Right lobe of liver (tissue), 6 donors: ENCODE results near the gene AIFM1. TPM values are rescaled to one million over a fixed set of nuclear protein-coding genes. Genes with fewer than 3 reads are reported as not detected.
A peak's percentile ranks its signal among the peaks of the same experiment; 100 is the strongest.

Experiments used
- ATAC-seq, 4 donors: fragments of 200-7000 bp; cut with Tn5 transposase; one replicate each; pipeline ENCODE4 v1.9.1; 2020; ENCODE audit warnings: mild to moderate bottlenecking in 4 of 4, moderate library complexity in 4 of 4
- DNase-seq, 3 donors: peaks; one replicate each; pipeline ENCODE4 v3.0.0-alpha.2; 2020
- H3K27ac ChIP-seq, 3 donors: fragments of 200-600 bp; one replicate each; pipeline ENCODE4 v1.8.0; 2022
- H3K27me3 ChIP-seq, 2 donors: fragments of 200-600 bp; one replicate each; pipeline ENCODE4 v1.8.0; 2022
- H3K36me3 ChIP-seq, 4 donors: fragments of 200-600 bp; sonication (generic) in 1 of 4; one replicate each; pipeline versions ENCODE4 v1.5.1 to v1.8.0; 2017 to 2022; ENCODE audit warnings: control low read depth in 1 of 4
- H3K4me1 ChIP-seq, 4 donors: fragments of 200-600 bp; sonication (generic) in 1 of 4; one replicate each; pipeline versions ENCODE4 v1.5.1 to v1.8.0; 2017 to 2022; ENCODE audit warnings: control low read depth in 1 of 4
- H3K4me3 ChIP-seq, 3 donors: fragments of 200-600 bp; one replicate each; pipeline ENCODE4 v1.8.0; 2022
- H3K9me3 ChIP-seq, 4 donors: fragments of 200-600 bp; sonication (generic) in 1 of 4; one replicate each; pipeline versions ENCODE4 v1.5.1 to v1.8.0; 2017 to 2022; ENCODE audit warnings: control low read depth in 1 of 4
- CTCF ChIP-seq, 4 donors: fragments of 200-600 bp in 3 of 4; fragments of 450-650 bp in 1 of 4; IDR thresholded peaks; one replicate each; pipeline versions ENCODE4 v1.5.1 to v1.8.0; 2016 to 2022; ENCODE audit warnings: antibody characterized with exemption in 4 of 4, mild to moderate bottlenecking in 2 of 4
- POLR2A ChIP-seq: fragments of 450-650 bp; IDR thresholded peaks from one replicate; pipeline ENCODE4 v1.6.1; 2017; ENCODE audit warnings: antibody characterized with exemption, mild to moderate bottlenecking
- WGBS: methylation state at CpG from one replicate; pipeline ENCODE4 v1.1.6; 2018; ENCODE audit warnings: low coverage, low lambda C conversion rate; ENCODE audit not compliant: insufficient coverage; ENCODE audit errors: missing lambda C conversion rate; 5-methylcytosine and 5-hydroxymethylcytosine counted together
- intact Hi-C, 2 donors: fragments of 100-400 bp; cut with DNase I; formaldehyde crosslinking; loops; one replicate each; pipeline versions ENCODE4 v1.11.2 to v1.14.1; 2022
- long read RNA-seq: library from polyadenylated mRNA; unstranded; transcript quantifications from one replicate; pipeline ENCODE4 v2.0.0, GENCODE V29; 2019
- total RNA-seq, 6 experiments: library from RNA; depleted of rRNA in 2 of 6; stranded (reverse); fragments of >200 nt in 2 of 6; fragmentation: NEBNext Ultra II Directional in 3 of 6; extraction: Animal tissue kit (Norgen Biotek cat#: 25700) in 3 of 6; gene quantifications; one replicate each; pipeline versions ENCODE4 v1.1.0 to v1.2.4, GENCODE V29; 2016 to 2023
- donor health status: DM: no; HTN: yes; CAD: no.
- donor health status: DM: no; HTN: no; CAD: no.
- donor health status: DM: no; HTN: no; CAD: no.
- donor health status: DM: no; HTN: yes; CAD: no.
- donor health status: DM: no; HTN: yes; CAD: no.

Gene AIFM1
- 10 to 100 TPM; 63.4 to 90.0 (median 76.7) TPM for total RNA-seq
- long read RNA-seq, transcript AIFM1-201 (16 exons, 2,260 nt), result major isoform, 19 of 33 reads
- long read RNA-seq, partial matches to known transcripts, result 13 of 33 reads
- long read RNA-seq, other reads (novel, unspliced or antisense), result 1 of 33 reads

GRCh38 chrX:130165703-130166502 is at the start of gene AIFM1:
Gene AIFM1, minus strand, starts transcription at chrX:130165841. Its CDS starts 185 bp downstream, at chrX:130165656.
- peaks cover 0 to 20% (median 0%) of the 10 kb centered on the region in 4 donors for H3K4me1 ChIP-seq
- peak; percentile 92 to 97 (median 95) for ATAC-seq
- TF ChIP-seq CTCF (IDR thresholded peaks at IDR 0.05) (no peak), POLR2A (peak; percentile 62)

DNA sequence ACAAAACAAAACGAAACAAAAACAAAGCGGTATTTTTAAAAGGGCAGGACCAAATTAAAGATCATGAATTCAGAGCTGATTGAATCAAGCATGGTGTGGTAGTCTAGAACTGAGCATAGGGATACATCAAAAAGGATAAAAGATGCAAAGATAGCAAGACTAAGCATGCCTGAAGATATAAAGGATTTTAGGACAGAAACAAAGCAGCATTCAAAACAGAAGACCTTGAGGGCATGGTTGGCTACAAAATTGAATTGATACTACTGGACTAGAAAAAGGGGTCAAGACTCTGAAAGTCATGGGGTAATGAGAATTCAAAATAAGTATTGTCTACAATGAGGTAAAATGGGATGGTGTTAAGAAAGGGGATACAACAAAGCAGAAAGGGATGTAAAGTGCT is 47.7 kb upstream of the AIFM1 start:
- no peak for TF ChIP-seq CTCF (IDR thresholded peaks at IDR 0.05)
- TF ChIP-seq POLR2A, result no peak
- Histone ChIP-seq H3K4me3 (no peak overlapping the region), H3K27ac (no peak overlapping the region), H3K4me1 (no peaks in the 10 kb centered on the region), H3K9me3 (no peaks in the 10 kb centered on the region), H3K27me3 (no peaks in the 10 kb centered on the region), H3K36me3 (no peaks in the 10 kb centered on the region)
- 65% methylated on average over 2 of the region's 2 CpGs for WGBS
- no peak for ATAC-seq
- intact Hi-C loops, result no loop called here
- no peak for DNase-seq

More at GRCh38 chrX:130165703-130166502, at the start of gene AIFM1:
- intact Hi-C loops, result no loop called here
- no peaks in the 10 kb centered on the region for H3K27me3 ChIP-seq
- DNase-seq, result peak; percentile 92 to 95 (median 94)
- no peaks in the 10 kb centered on the region for H3K9me3 ChIP-seq
- peak within 1 kb of the TSS; percentile 73 to 86 (median 84) for H3K27ac ChIP-seq
- peak within 1 kb of the TSS; percentile 58 to 67 (median 65) for H3K4me3 ChIP-seq
- WGBS, result 43% methylated on average over 17 of the region's 50 CpGs
- H3K36me3 ChIP-seq, result no peaks in the 10 kb centered on the region

DNA sequence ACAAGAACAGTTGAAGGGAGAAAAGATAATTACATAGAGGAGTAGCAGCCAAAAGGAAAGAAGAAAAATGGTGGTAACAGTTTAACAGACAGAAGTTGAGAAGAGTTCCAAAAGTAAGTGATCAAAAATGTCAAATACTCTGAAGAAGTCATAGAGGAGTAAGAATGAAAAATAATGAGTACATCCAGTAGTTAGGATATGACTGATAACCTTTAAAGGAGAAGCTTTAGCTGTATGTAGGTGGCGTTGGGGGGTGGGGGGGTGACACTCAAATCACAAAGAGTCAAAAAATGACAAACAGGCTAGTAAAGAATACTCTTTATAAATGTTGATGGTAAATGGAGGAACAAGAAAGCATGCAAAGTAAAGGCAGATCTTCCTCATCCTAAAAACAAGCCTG is 46.7 kb upstream of the AIFM1 start:
- DNase-seq (no peak), ATAC-seq (no peak)
- Histone ChIP-seq H3K4me3 (no peak overlapping the region), H3K27ac (no peak overlapping the region), H3K4me1 (no peaks in the 10 kb centered on the region), H3K36me3 (no peaks in the 10 kb centered on the region), H3K27me3 (no peaks in the 10 kb centered on the region), H3K9me3 (no peaks in the 10 kb centered on the region)
- intact Hi-C loops, result no loop called here
- TF ChIP-seq POLR2A (no peak), CTCF (IDR thresholded peaks at IDR 0.05) (no peak)
- 44% methylated on average over 1 of the region's 1 CpG for WGBS

DNA sequence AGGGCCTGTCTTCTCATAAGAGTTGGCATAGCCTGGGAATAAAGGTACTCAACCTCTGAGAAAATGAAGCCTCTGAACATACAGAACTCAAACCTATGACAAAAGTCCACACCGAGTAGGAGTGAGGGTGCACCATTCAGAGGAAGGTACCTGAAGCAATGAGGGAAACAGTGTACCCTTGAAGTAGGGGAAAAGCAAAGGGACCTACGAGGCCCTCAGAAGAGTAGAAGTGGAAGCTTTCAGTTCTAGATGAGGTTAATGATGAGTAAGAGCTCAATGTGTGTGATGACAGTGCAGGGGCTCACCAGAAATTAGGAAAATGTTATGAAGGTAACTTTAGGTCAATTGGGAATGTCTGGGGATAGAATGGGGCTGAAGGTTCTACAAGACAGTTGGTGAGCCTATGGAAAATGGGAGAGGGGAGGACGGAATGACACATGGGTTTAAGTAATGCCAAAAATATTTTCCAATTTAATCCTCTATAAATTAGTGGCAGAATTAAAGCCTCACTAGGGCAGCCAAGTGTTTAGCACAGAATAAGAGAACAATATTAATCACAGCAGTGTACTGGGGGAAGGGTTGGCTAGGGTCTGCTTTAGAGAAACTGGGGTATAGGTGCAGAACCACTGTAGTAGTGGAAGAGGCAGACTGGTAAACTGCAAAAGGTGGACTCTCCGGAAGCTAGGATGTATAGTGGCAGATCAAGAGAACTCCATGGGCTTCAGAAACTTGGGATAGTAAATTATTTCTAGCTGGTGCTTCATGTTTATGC is 46.0 kb upstream of the AIFM1 start:
- no peaks in the 10 kb centered on the region for H3K4me1 ChIP-seq
- no peak for TF ChIP-seq CTCF (IDR thresholded peaks at IDR 0.05)
- TF ChIP-seq POLR2A, result no peak
- no peaks in the 10 kb centered on the region for H3K36me3 ChIP-seq
- ATAC-seq, result no peak
- no peak overlapping the region for H3K4me3 ChIP-seq
- H3K27ac ChIP-seq, result no peak overlapping the region
- no peaks in the 10 kb centered on the region for H3K9me3 ChIP-seq
- intact Hi-C loops, result no loop called here
- DNase-seq, result no peak
- H3K27me3 ChIP-seq, result no peaks in the 10 kb centered on the region
- 54% methylated on average over 4 of the region's 4 CpGs for WGBS
